ENCODE results near the gene CPVL.

Gene CPVL

DNA sequence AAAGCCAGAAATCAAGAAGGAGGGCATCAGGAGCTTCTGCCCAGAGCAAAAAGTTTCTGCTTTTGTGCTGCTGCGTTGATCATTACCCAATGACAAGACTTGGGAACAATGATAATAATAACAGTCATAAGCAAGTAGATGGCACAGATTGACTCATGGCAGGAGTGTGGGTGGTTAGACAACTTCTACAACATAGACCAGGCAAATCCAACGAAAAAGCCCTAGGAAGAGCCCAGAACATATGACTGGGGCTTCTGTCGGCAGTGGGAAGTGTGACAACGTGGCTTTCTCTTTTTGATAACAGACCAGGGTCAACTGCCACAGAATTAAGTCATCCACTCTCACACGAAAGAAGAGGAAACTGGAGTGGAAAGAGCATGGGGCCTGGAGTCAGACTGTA is 102.8 kb downstream of the CPVL start:
- no peak for DNase-seq (ENCODE audit: low read depth)

DNA sequence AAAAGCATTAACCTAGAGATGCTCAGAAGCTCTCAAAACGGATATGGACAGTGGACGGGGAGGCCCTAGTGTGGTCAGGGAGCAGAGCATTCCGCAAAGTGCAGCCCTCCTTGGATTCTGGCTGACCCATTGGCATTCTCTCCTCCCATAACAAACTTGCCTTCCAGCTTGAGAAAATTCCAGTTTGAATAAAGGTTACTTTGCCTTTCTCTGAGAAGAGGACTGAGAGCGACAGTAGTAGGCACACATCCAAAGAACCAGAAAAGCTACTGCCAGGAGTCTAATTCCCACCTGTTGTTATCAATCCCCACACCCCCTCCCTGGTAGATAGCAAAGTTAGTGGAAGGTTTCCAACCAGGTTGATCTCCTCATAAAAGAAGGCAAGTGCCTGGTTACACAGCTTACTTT is 103.5 kb downstream of the CPVL start:
- DNase-seq (ENCODE audit: low read depth): no peak

DNA sequence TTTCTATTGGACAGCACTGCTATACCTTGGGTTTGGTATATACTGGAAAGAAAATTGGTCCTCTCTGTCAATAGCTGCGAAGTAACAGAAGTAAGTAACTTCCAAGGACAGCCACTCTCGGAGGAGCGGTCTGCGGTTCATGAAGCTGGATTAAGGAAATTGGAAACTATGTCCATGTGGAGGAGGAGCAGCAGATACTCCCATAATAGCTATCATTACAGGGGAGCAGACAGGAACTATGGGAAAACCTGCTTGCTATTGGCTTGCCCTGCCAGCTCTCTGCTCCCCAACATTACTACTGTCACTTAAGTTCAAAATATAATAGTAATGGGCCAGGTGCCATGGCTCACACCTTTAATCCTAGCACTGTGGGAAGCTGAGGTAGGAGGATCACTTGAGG is 104.3 kb downstream of the CPVL start:
- no peak for DNase-seq (ENCODE audit: low read depth)

DNA sequence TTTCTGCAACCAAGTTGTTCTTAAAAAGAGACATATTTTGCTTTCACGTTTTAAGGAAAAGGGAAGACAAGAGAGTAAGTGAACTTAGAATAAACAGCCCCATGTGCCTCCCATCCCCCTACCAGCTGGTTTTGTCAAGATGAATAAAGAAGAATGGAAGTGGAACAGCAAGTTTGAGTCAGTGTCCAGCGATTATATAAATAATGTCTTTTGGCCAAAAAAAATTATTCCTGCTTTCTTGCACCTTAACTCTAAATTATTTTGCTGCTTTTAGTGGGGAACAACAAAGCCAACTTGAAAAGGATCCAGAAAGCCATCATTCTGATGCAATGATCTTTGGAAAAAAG is 105.8 kb downstream of the CPVL start:
- DNase-seq (ENCODE audit: low read depth): no peak

DNA sequence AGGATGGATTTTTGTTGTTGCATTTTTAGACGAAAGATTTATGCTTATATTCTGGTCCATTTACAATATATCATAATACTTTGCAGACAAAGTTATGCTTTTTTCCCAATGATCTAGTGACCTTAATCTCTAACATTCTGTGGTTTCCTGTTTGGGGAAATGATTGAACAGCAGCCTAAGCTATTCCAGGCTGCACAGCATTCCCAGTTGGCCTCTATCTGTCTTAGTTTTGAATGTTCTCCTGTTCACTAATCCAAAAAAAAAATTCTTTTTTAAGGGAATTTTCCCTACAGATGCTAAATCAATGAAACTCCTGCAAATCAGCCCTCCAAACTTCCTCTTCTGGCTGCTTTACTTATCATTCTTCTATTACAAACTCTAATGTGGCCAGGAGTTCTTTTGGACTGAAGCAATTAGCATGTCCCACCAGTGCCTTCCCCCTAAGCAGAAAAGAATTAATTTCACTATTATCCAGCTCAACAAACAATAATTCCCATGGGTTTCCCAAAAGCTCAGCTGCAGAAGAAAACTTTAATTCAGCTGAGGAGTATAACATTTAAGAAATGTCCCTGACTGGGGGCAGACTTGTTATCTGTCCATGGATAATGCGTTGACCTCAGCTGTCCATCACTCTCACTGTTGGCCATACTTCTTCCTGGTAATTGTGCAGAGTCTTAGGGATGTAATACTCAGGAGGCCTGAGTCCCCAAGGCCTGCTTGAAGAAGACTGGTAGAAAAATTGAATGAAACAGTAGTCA is 106.3 kb downstream of the CPVL start:
- no peak for DNase-seq (ENCODE audit: low read depth)

DNA sequence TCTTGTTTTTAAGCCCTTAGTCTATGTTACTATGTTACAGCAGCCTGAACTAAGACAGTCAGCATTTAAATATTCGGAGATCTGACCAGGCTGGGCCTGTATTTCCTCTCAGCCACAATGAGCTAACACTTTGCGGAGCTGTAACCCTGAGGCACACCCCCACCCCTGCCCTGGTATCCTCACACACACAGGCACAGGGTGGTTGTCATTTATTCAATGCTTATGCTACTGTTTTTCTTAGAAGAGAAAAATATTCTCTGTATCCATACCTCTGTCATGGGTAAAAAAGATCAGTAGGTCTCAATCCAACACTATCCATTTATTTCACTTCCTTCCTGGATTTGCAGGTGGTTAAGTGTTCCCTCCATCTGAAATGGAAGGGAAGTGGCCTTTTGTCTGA is 107.9 kb downstream of the CPVL start:
- DNase-seq (ENCODE audit: low read depth): no peak

DNA sequence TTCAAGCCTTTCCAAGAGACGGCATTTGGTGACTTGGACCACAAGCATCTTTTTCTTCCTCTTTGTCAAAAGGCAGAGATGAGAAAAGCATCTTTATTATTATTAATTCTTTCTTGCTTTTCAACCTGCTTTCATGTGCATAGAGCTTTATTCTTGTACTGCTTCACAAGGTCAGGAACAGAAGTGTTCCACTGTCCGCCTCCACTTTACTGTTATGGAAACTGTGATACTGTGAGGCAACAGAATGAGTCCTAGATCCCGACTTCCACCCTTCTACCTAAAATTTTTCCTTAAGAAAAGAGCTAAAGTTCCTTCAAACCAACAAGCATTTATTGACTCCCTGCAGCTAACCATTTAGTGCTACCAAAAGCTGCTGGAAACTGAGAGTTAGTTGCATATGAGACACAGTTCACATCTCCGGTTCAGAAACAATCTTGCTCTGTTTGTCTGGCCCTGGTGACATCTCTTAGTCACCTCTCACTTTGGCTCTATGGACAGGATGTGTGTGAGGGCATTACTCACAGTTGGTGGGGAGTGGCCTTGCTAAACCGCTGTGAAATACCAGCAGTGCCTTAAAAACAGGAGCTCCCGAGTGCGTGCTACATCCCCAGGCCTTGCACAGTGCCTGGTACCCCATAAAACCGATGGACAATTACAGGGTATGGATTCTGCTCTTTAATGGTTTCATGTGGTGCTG is 111.1 kb downstream of the CPVL start:
- no peak for DNase-seq (ENCODE audit: low read depth)

DNA sequence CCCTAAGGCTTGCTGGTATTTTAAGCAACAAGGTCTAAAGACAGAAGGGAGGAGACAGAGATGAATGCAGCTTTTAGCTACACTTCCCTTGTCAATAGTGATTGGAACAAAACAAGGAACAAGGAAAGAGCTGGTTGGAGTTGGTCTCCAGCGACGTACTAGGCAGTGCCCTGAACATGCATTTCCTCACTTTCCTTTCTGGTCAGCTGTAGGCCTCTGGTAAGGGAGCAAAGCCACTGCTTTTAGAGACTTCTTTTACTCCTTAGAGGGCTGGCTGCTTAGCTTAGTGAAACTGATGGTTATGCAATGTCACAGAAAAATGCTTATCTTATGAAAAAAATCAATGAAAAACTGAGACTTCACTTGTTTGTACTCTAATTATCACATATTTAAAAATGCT is 112.8 kb downstream of the CPVL start:
- DNase-seq (ENCODE audit: low read depth): no peak

DNA sequence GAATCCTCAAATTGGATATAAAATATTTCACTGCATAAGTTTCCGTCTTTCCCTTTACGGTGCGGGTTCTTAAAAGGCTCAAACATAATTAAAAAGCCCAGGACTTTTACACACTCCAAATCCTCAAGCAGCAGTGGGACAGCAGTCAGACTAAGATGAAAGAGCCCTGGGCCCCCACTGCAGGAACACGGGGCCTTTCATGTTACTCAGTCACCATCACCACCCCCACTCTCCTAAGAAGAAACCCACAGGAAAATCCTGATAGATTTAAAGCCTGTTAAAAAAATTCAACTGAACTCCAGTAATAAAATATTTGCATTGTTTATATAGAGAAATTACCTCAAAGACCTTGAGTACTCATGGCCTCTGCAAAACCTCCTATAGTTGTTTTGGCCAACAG is 114.2 kb downstream of the CPVL start:
- DNase-seq (ENCODE audit: low read depth): no peak

DNA sequence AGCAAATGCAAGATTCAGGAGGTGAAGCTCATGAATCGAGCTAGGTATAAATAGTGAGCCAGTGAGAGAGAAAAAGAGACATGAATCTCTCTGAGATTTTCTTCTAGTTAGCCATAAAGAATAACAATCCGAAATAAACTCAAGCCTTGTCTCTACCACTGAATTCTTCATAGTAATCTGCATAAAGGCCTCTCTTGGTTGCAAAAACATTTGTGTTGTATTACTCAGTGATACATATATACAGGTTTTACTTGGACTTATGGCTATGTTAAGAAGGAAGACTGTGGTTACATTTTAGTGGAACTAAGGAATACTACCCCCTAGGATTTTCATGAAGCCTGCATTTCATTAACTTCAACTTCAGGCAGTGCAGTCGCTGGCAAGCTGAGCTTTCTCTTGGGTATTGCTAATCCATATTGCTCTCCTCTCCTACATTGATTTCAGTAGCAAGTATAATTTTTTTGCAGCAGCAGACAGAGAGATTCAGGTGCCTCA is 115.5 kb downstream of the CPVL start:
- DNase-seq (ENCODE audit: low read depth): no peak

DNA sequence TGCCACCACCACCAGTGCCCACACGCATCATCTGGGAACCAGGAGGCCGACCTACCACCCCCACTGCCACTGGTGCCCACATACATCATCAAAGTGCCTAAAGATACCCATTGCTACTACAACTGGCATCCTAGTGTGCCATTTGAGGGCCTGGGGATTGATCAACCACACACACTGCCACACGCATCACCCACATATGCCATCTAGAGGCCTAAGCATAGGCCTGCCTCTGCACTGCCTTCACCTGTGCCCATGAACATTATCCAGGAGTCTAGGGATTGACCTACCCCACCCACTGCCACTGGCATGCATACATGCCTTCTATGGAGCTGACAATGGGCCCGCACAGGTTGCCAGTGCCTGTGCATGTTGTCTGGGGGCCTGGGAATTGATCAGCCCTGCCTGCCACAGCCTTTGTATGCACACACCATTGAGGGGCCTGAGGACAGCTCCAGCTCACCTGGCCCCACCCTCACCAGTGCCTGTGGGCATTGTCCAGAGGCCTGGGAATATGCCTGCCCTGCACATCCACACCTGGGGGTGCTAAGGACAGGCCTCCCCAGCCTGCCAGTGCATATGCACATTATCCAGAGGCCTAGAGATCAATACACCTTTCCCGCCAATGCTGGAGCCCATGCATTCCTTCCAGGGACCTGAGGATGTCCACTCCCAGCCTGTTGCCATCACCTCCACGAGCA is 123.9 kb downstream of the CPVL start:
- DNase-seq (ENCODE audit: low read depth): no peak

DNA sequence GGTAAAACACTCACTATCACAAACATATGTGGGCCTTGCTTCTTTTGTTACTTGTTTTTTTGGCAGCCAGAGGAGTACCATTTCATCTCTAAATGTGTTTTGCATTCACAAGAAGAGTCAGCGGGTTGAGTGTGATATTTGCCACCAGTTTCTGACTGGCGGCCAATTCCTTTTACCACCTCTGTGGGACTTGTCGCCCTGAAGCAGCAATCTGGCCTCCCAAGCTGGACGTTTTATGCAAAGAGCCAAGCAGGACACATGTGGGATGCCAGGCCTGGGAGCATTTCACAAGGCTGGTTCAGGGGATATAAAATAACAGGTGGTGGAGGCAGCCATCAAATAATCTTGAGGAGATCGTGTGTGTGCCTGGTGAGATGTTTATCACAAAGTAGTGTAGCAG is 126.4 kb downstream of the CPVL start:
- no peak for DNase-seq (ENCODE audit: low read depth)

DNA sequence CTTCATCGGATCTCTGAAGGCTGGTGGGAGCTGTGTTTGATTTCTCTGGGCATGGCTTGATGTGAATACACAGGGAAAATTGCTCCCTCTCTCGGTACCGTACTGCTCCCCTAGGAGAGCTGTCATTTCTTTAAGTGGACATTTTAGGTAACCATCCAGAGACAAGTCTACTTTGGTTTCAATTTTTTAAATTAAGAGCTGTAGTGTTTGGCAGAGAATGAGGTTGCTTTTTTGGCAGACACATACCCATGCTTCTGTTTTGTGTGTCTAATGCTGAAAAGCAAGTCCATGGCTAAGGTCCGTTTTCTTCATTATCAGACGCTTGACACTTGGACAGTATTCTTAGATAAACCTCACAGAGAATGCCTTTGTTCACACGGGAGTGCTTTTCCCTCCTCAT is 127.0 kb downstream of the CPVL start:
- DNase-seq (ENCODE audit: low read depth): no peak

DNA sequence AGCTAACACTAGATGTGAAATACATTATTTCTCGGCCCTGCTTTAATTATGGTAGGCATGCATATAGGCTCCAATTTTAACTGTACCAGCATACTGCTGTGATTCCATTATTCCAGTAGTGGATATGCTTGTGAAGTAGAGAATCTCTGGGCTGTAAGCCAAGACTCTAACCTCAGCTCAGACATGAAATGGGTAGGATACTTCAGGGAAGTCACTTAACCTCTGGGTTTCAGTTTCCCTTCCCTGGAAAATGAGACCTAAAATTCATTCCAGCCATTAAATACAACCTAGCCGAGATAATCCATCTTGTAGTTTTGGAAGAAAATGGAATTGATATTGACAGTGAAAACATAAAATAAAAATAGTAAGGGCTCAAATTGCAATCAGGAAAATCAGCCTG is 128.6 kb downstream of the CPVL start:
- DNase-seq (ENCODE audit: low read depth): no peak

DNA sequence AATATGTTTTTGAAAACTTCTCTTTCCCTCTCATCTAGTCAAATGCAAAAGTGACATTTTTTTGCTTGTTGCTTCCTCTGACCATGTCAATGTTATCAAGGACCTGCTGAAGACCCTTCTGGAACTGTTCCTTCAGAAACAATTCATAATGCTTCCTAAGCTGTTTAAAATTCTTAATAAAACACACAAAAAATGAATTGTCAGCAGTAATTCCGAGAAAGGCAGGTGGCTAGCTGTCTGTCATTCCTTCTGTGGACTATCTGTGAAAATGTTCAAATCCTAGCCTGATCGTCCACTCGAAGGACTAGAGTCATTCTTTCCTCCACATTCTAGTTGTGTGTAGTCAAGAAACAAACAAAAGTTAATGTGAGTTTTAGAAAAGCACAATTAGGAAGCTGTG is 131.6 kb downstream of the CPVL start:
- DNase-seq (ENCODE audit: low read depth): no peak

DNA sequence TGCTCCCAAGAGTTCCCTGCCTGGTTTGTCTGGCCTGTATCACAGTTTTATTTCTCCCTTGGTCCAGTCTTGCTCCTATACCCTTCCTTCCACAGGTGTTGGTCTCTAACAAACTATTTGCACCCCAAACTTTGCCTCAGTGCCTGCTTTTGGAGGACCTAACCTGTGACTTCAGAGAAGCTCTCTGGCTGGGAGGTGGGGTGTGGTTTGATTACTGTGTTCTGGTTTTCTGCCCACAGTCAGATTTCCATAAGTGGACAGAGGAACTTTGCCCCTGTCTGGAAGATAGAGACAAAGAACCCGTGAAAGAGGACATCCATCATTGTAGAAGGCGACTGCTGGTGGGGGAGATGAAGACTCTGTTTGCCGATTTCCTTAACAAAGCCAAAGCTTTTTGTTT is 132.4 kb downstream of the CPVL start:
- no peak for DNase-seq (ENCODE audit: low read depth)

DNA sequence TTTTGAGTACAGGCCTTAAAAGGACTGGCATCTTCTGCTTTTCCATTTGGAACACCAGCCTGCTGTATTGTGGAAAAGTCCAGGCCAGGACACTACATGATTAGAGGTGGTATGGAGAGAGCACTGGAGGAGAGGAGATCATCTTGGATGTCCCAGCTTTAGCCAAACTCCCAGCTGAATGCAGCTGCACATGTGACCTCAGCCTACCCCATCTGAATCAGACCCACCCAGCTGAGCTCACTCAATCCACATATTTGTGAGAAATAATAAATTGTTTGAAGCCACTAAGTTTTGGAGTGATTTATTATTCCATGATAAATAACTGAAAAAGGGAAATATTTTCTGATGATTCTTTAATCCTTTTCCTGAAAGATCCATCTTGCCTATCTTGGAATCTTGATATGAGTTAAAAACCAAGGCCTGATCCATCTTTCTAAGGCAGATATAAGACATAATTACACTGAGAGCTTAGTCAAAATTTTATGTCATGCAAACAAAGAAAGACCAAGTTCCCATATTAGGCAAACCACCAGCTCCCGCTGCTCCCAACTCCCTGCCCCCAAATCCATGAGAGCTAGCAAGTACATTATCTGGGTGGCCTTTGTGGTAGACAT is 133.1 kb downstream of the CPVL start:
- DNase-seq (ENCODE audit: low read depth): no peak

DNA sequence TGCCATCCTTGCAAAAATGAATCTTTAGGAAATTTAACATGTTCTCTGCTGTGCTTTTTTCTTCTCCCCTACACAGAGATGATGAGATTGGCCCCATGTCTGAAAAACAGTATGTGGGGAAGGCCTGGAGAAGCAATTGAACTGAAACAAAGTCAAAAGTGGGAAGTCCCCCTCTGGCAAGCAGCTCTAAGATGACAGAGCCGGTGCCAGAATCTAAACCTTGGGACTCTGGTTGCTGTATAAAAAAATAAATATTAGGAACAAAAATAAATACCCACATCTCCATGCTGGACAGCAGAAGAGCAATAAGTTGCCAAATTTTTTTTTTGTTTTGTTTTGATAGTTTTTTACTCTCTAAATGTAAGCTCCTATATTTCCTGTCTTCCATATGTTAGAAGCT is 136.4 kb downstream of the CPVL start:
- DNase-seq (ENCODE audit: low read depth): no peak

DNA sequence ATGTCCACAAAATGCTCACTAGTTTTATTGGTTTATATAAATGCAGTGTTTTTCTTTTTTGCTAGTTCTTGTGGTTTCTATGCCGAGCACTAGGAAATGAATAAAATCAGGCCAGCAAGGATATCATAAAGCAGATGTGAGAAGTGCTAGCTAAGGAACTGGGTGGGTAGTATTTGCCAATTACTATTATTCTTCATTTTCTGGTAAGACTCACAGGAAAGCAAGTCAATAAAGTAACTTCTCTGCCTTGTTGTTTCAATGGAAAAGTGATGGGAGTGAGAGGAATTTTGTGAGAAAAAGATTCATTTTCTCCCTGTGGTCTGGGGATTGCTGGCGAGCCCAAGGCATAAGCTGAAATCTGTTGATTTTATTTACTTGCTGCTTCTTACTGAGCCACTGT is 137.7 kb downstream of the CPVL start:
- DNase-seq (ENCODE audit: low read depth): no peak

DNA sequence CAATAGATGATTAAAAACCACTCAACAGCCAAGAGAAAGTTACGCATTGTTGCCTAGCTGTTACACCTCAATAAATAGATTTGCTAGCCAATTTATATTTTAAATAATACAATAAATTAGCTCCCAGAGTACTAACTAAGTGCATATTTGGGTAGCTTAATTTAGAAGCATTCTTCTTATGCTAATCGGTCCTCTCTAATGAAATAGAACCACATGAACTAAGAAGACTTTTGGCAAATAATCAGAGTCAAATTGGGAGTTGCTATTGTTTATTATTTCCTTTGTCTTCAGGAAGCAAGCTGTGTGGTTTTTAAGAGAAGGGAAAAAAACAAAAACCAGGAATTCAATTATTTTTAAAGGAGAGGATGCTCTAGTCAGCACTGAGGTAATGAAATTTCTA is 139.2 kb downstream of the CPVL start:
- no peak for DNase-seq (ENCODE audit: low read depth)

DNA sequence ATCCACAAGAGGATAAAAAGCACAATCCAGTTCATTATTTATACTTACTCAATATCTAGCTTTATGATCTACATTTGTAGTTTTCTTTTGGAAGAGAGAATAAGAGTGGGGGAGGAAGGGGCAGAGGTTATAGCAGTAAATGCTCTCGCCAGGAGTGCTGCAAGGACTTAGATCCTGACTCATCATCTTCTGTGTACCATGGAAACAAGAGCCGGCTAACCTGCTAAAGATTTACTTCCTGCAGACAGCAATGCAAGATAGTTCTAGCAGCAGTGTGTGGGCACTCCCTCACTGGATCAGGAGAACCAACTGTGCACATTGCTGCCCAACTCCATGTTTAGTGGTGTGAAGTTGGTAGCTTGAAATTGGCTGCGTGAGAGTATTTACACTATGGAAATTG is 140.5 kb downstream of the CPVL start:
- no peak for DNase-seq (ENCODE audit: low read depth)

DNA sequence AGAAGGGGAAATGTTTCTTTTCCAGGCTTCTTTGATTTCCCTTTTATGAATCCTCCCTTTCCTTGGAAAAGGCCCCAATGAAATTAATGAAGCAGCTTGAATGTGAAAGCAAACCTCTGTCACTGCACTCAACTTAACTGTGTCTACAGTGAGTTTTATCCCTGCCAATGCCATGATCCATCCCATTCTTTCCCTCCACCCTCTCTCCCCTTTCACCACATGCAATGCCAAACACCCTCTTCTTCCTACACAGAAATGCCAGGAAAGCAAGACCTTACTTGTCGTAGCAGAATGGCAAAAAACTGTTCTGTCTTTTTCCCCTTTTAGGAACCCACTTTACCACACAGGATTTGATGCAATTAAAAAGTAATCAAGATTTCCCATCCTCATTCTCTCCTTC is 140.9 kb downstream of the CPVL start:
- no peak for DNase-seq (ENCODE audit: low read depth)

DNA sequence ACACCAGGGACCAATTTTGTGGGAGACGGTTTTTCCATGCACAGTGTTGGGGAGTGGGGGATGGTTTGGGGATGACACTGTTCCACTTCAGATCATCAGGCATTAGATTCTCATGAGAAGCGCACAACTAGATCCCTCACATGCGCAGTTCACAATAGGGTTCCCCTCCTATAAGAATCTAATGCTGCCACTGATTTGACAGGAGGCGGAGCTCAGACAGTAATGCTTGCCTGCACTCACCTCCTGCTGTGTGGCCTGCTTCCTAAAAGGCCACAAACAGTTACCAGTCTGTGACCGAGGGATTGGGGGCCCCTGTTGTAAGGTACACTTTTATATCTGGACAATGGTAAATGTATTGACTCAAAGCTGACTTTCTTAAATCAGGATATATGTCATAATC is 142.6 kb downstream of the CPVL start:
- DNase-seq (ENCODE audit: low read depth): no peak
